Measurements from ENCODE around the gene SPATA31E1.
"Not testable (repeated sequence)": the region's sequence is repeated elsewhere in the genome, so short reads cannot be mapped to it uniquely, and the experiment has no call there.

DNA sequence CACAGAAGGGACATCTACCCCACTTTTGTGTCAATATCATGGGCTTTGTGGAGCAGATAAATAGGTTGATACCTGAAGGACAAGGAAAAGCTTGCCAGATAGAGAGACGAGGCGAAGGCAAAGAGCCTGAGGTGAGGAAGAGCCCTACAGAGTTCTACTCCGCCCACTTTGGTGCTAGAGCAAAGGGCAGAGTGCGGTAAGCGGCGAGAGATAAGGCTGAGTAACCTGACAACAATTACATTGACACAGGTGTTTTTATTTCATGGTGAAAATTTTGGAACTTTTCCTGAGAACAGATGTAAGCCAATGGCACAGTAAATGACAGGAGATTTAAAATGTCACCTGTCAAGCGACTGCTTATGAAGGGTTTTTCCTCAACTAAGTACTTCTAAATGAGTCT lies 51.8 kb downstream of the SPATA31E1 start:
- not testable (repeated sequence) for TF ChIP-seq POLR2A (IDR thresholded peaks at IDR 0.05)
- TF ChIP-seq, protein P1, sequence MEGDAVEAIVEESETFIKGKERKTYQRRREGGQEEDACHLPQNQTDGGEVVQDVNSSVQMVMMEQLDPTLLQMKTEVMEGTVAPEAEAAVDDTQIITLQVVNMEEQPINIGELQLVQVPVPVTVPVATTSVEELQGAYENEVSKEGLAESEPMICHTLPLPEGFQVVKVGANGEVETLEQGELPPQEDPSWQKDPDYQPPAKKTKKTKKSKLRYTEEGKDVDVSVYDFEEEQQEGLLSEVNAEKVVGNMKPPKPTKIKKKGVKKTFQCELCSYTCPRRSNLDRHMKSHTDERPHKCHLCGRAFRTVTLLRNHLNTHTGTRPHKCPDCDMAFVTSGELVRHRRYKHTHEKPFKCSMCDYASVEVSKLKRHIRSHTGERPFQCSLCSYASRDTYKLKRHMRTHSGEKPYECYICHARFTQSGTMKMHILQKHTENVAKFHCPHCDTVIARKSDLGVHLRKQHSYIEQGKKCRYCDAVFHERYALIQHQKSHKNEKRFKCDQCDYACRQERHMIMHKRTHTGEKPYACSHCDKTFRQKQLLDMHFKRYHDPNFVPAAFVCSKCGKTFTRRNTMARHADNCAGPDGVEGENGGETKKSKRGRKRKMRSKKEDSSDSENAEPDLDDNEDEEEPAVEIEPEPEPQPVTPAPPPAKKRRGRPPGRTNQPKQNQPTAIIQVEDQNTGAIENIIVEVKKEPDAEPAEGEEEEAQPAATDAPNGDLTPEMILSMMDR (IDR thresholded peaks at IDR 0.05 in 8 of 11, conservative IDR thresholded peaks at IDR 0.05 in 3 of 11) = not testable (repeated sequence)

Data from spleen (tissue), 7 donors.